Dermis blood vessel endothelial cell (primary cell): ENCODE results near the gene BLMH. TPM values are rescaled to one million over a fixed set of nuclear protein-coding genes. Genes with fewer than 3 reads are reported as not detected.
A peak's percentile ranks its signal among the peaks of the same experiment; 100 is the strongest.

ENCODE experiments used
- DNase-seq: peaks from one replicate; pipeline ENCODE4 v3.0.0; 2010
- total RNA-seq: library from RNA; depleted of rRNA; stranded (reverse); fragments of >200 nt; gene quantifications from 2 replicates; pipeline ENCODE4 v1.2.3, GENCODE V29; 2014

BLMH gene
- total RNA-seq, 1 donor from 2014 or later, result 67.7 TPM

DNA sequence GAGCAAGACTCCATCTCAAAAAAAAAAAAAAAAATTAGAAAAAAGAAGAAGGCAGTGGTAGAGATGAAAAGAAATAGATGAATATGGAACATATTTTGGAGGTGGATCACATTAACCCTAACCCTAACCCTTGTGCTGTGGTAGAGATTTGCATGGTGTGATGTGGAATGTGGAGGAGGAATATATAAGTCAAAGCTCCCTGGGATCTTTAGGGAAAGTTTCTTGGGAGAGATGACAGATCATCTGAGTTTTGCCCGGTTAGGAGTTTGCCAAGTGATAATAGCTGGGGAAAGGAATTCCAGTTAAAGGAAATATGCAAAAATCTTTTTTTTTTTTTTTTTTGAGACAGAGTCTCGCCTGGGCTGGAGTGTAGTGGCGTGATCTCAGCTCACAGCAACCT, 13.0 kb upstream of the BLMH start:
- DNase-seq, result no peak

DNA sequence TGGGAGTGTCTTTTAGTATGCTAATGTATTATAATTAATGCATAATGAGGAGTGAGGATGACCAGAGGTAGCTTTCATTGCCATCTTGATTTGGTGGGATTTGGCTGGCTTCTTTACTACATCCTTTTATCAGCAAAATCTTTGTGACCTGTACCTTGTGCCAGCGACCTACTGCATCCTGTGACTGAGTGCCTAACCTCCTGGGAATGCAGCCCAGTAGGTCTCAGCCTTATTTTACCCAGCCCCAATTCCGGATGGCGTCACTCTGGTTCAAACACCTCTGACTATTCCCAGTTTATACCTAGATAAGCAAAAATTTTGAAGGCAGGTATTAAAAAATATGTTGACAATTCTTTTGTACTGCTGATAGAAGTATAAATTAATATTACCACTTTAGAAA, 10.5 kb upstream of the BLMH start:
- no peak for DNase-seq

DNA sequence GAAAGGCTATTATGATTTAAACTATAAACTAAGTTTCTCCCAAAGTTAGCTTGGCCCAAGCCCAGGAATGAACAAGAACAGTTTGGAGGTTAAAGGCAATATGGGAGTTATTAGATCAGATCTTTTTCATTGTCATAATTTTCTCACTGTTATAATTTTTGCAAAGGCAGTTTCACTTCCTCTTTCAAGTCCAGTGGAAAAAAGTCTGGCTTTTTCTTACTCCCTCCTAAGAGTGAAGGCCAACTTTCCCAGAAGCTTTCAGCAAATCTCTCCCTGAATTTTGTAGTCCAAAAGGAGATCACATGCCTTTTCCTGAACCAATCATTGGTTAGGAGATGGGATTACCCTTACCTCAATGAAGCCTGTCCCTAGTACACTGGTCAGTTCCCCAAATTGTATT, 9.1 kb upstream of the BLMH start:
- no peak for DNase-seq

DNA sequence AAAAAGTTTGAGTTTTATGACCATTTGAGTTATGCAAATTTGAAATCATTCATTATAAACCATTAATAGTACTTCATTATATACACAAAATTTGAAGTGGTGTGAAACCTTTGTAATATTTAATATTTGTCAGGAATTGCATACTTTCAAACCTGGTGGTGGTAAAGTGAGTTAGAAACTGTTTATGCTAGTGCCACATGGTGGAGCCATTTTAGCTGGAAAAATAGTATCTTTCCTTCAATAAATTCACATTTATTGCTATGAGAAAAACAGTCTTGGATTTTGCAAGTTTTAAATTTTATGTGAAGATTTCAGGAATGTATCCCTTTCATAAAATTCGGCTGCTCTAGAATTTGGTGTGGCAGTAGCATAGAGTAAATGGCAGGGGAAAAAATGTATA, 7.3 kb upstream of the BLMH start:
- DNase-seq, result peak; percentile 47

DNA sequence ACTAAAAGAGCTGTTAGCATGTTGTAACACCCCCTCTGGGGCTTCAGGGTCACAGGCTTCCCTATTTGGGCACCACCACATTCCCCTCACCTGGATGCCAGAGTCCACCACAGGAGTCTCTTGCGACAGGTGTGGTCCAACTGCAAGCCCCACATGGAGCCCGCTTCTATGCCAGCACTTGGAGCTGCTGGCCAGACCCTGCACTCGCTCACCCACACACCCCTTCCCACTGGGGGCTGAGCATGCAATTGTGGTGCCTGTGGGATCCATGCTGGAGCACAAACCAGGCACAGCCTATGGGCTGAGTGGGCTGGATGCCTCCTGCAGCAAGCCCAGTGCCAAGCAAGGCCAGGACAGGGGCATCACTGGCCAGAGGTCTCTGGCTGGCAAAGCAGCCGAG, 6.0 kb upstream of the BLMH start:
- DNase-seq, result no peak

DNA sequence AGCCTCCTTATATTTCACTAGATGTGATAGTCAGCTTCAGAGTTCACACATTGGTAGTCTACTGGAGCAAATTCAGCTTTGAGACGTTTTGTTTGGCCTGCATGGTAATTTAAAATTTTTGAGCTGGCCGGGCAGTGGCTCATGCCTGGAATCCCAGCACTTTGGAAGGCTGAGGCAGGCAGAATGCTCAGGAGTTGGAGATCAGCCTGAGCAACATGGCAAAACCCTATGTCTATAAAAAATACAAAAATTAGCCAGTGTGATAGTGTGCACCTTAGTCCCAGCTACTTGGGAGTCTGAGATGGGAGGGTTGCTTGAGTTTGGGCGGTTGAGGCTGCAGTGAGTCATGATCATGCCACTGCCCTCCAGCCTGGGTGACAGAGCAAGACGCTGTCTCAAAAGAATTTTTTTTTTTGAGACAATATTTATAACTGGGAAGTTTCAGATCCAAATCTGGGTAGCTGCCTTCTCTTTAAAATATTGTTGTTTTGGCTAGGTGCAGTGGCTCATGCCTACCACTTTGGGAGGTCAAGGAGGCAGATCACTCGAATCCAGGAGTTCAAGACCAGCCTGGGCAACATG, 4.8 kb upstream of the BLMH start:
- DNase-seq, result no peak

DNA sequence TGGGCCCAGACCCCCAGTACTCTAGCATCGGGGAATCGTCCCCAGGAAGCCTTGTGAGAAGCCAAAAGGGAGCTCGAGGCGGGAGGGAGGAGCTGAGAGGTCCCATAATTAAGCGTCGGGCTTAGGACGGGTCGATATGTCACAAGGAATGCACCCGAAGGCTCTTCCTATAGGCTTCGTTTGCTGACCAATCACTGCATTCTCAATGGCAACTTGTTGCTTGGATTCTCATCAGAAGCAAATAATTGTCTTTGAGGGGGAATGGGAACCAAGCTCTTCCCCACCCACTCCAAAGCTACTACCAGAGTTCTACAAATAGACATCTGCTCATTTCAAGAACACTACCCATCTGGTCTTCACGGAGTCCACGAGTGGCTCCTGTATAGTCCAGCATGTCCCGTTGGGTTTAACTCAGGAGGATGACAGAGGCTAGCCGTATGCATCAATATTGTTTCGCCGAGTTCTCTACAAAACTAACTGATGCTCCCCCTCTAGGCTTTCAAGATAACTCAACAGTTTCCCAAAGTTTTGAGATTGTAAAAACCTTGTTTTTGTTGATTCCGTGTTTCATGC, 628 bp upstream of the BLMH start:
- peak; percentile 53 for DNase-seq

DNA sequence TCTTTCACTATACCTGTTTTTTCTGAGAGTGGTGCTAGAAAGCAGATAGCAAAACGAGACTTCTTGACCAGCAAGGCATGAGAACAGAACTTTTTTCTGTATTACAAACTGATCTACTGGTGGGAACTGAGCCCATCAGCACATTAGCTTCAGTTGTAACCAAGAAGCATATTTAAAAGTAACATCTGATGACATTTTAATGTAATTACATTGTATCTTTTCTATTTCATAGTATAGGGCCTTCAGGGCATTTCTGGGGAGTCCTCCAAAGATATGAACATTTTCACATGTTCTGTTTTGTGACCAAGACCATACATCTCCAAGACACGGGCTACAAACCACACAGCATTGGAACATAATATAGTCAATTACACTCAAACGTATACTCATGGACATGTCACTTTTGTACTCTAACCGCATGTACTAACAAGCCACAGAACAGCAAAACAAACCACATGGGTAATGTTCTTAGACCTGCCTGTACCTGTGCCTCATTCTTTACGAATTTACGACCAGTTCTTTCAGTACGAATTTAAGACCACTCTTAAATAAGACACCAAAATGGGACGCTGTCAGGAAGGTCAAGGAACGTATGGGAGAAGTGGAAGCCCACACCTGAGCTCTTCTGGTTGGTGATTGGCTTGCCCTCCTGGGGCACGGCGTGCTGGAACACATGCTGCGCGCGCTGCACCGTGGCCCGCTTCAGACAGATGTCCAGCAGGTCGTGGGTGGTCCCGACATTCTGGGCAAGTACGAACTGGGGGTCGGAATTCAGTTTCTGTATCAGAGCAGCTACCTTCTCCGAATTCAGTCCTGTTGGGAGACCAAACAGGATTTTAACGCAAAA, 825 bp downstream of the BLMH start:
- DNase-seq, result peak; percentile 60

DNA sequence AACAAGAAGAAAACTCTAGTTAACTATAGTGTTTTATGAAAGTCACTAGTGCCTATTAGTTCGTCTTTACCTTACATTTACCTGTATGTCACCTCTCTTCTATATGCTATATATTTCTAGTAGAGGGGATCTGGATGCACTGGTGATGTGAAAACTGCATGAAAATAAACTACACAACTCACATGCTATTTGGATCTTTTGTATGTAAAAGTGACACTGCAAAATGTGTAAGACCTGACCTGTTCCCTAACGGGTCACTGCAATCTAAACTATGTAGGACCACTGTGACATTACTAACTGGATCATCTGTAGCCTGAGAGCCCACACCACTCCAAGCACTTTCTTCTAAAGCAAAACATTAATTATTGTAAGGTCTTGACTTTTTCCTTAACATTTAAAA, 1.7 kb downstream of the BLMH start:
- DNase-seq, result no peak

DNA sequence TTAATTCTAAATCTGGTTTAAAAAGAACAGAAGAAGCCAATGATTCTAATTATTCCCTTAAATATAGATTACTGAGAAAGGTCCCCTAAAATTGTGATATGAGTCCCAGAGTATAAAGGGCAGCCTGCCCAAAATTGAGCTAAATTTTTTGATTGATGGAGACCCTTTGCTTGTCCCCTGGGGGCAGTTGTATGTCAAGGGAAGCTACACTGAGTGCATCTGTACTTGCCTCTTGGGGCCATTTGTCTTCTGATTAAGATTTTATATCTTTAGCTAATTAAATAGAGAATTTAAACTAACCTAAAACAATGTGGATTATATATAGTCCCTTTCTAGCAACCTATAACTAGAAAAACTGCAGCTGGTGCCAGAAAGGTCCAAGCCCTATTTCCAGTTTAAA, 12.6 kb downstream of the BLMH start:
- DNase-seq, result no peak

DNA sequence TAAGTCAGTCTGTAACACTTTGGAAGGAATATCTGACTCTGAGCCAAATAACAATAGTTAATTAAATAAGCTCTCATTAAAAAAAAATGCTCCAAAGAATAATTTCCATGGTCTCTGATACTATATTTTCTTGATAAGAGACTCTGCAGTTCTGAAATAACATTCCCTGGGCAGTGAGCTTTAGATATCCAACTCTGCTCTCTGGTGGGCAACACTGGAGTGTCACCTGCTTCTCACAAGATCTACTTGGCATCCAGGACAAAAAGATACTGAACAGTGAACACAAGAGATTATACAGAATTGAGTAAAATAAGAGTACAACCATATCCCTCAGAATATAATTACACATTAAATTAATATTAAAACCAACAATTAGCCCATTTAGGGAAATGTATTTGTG, 13.7 kb downstream of the BLMH start:
- DNase-seq, result peak; percentile 85

DNA sequence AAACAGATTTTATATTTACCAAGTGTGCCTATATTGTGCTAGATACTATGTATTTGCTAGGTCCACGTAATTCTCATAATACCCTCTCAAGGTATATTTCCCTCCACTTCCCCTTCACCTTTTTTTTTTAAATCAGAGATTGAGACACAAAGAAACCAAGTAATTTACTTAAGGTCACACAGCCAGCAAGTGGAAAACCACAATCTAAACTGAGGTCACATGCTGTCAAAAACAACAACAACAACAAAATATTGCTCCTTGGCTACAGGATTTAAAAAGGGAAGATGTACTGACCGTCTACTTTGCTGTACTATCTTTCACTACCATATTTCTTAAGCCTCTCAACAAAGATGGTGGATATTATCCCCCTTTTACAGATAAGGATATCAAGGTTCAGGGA, 15.8 kb downstream of the BLMH start:
- no peak for DNase-seq

DNA sequence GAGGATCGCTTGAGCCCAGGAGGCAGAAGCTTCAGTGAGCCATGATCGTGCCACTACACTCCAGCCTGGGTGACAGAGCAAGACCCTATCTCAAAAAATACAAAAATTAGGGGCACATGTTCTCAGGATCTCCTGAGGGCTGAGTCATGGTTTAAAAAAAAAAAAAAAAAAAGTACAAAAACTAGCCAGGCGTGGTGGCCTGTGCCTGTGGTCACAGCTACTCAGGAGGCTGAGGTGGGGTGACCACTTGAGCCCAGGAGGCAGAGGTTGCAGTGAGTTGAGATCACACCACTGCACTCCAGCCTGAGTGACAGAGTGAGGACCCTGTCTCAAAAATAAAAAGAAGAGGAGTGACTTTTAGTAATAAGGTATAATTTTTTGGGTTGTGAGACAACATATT, 16.9 kb downstream of the BLMH start:
- DNase-seq, result no peak

DNA sequence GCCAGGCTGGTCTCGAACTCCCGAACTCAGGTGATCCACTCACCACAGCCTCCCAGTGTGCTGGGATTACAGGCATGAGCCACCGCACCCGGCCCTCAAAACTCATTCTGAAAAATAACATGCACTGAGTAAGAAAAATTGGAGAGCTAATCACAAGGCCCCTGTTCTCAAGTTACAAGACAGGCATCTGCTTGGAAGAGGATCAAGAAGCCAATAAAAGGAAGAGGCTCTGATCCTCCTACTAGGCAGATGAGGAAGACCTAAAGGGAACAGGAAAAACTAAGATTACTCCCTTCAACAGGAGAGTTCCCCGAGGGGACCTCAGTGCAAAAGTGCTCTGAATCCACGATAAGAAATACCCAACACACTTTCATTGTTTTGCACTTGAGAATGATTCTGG, 18.4 kb downstream of the BLMH start:
- DNase-seq, result no peak

DNA sequence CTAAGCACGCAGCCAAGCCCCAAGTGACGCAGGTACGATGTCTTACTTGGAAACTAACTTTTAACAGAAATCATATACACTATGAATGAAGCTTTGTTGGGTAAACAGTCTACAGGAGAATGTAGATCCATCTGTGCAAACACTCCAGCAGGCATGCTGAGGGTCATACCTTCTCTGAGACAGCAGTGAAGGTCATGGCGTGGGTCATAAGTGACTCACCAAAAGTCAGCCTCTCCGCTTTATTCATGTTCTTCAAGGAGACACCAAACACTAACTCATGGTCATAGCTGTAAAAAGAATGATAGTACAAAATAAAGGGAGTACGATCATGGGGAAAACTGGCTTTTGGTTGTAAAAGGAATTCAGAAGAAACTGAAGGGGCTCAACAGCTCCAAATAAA, 20.6 kb downstream of the BLMH start:
- DNase-seq, result no peak

DNA sequence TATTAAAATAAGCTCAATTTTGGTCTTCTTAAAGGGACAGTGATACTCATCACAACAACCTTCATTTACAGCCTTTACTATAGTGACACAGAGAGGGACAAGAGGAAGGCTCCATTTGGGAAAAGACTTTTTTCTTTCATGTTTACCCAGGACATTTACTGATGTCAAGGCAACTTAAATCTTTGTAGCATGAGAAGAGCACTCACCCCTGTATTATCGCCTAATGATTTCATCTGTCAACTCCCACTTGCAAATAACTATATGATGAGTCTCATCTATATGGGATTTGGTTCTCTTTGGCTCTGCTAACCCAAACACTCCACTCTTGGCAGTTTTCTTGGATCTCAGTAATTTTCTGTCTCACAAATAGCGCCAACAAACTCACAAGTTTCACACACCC, 24.1 kb downstream of the BLMH start:
- DNase-seq, result no peak

DNA sequence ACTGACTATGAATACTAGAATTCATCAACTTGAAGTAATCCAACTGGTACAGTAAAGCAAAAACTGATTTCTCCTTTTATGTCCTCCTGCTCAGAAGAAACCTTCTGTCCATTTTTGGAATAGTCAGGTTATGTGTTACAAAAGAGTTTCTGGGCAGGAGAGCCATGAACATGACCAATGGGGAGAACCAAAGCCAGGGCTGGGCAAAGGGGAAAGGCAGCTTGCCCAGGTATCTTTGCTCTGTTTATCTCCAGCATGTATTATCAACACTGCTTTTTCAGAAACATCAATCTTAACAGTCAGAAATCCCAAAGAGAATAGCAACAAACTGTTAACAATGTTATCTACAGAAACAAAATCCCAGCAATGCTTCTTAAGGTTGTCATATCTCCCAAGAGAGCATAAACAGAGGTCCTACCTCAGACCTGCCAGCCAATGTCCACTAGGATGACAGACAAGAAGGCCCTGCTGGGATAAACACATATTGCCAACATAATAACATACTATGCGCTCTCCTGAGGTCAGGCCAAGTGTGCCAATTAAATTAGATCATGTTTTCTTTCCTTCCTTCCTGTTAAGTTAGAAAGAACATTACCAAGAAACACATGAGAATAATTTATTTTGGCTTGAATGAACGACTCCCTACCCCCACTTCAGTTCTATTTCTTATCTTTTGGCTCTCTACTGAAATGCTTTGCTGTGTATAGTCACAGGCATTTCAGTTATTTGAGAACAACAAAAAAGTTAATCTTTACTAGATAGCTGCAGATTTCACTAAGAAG, 28.0 kb downstream of the BLMH start:
- peak; percentile 79 for DNase-seq

DNA sequence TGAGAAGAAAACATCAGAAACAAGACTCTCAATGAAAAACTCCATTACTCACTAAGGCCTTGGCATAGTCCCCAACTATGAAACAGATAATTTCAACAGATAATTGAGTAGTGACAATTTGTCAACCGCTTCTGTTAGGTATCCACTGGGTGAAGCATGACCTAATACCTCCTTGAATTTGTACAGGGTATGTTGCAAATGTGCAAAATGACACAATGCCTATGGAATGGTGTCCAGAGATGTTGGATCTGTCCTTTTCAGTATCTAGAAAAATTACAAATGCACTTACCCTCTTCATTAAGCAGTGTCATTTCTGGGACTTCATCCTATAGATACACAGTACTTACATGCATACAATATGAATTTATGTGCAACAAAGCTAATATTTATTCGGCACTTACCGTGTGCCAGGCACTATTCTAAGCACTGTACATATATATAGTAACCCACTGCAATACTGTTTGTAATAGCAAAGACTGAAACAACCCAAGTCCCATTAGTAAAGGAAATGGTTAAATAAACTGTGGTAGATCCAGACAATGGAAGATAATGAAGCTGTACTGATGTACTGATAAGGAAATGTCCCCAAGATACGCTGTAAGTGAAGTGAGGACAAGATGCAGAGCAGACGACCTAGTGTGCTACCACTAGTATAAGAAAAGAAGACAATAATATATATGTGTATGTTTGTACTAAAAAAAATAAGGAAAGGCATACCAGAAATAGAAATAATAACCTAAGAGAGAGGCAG, 34.8 kb downstream of the BLMH start:
- no peak for DNase-seq

DNA sequence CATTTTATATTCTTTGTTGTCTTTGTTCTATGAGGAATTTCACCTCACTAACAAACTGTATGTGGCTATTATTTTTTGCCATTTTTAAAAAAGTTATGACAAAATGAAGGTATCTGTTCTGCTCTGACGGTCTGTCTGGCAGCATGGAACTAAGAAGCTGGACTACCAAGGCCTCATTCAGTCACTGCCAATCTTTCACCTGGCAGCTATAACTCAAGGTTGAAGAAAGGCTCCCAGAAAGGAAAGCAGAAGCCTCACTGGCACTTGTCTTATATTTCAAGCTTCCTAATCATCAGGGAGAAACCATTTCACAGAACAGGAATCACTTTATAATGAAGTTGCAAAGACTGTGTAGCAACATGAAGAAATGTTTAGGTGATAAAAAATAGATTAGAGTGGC, 37.6 kb downstream of the BLMH start:
- DNase-seq, result no peak

DNA sequence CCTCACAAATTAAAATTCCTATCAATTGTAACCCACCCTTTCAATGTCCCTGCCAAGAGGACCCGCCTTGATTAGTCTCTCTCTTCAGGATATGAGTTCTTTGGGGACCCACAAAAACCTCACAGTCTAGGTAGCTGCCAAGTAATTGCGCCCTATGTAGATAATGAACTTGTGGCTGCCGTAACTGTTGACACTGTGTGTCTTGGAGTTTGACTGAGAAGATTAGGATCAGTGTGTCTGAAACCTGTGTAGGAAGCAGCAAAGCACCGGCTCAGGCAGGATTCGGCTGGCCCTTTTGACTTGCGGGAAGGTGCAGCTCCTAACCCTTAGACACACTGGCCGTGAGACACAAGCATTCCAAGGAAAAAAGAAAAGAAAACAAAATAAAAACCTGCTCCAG, 38.4 kb downstream of the BLMH start:
- DNase-seq, result no peak

DNA sequence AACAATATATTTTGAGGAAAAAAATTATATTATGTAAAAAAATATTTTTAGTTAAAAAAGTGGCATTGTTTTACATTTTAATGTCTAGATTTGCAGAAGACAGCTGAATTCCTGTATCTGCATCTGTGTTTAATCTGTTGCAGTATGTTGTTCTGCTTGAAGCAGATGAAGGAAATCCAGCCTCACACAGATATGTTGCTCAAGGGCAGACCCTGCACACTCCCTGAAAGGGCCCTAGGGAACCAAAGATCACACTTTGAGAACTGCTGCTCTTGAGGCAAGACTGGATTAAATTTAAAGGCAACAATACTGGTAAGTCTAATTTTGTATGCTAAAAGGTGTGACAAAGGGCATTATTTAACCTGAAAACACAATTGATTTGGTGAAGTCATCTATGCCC, 39.8 kb downstream of the BLMH start:
- DNase-seq, result no peak

DNA sequence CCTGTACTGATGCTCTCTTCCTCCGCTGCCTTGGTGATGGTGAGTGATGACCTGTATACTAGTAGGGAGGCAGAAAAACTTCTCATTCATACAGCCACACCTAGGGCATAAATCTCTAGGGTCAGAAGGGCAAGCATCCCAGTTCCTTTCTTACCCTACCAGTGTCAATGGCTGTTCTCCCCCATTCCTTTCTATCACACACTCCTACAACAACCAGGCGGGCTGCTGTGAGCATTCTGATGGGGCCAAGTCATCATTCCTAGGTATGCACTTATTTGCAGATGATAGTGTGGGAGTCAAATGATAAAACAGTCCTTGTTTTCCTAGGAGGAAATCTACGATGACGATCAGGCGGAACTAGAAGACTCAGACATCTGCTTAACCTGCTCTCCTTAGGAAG, 42.3 kb downstream of the BLMH start:
- no peak for DNase-seq

DNA sequence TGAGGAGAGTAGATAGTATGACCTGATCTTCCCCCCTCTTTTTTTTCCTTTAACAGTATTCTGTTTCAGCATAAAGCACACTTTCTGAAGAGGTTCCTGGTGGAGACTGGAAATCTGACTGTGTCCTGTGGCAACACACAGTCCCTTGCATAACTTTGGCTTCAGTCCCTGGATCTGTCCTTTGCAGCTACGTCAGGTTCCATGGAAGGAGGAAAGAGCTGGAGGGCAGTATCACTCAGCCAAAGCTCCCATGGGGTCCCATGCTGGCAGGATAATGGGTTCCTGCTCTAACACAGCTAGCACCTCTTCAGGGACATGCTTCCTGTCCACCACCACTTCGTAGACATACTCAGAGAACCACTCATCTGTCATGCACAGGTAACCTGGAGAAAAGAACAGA, 43.0 kb downstream of the BLMH start:
- DNase-seq, result no peak
